DMS53 (cell line): ENCODE data around the gene TMEM178B.
A peak's percentile ranks its signal among the peaks of the same experiment; 100 is the strongest.
"Not testable (repeated sequence)": the region's sequence is repeated elsewhere in the genome, so short reads cannot be mapped to it uniquely, and the experiment has no call there.

Experiments
- DNase-seq: peaks from one replicate; lab custom pipeline; 2025; lab: John Stamatoyannopoulos, UW

The TMEM178B gene

GRCh38 chr7:141184532-141185190 is 110.8 kb downstream of the TMEM178B start:
- no peak for DNase-seq

- DNase-seq: no peak
These were observed 111.6 kb downstream of the TMEM178B start for GRCh38 chr7:141185369-141185967.

GRCh38 chr7:141189231-141189630 is 115.4 kb downstream of the TMEM178B start:
- no peak for DNase-seq

GRCh38 chr7:141190495-141190894 is 116.6 kb downstream of the TMEM178B start:
- DNase-seq: no peak

- DNase-seq: no peak
These were observed 117.4 kb downstream of the TMEM178B start for GRCh38 chr7:141191277-141191676.

- no peak for DNase-seq
These were observed 119.2 kb downstream of the TMEM178B start for GRCh38 chr7:141193066-141193465.

GRCh38 chr7:141195722-141196121 is 121.9 kb downstream of the TMEM178B start:
- DNase-seq: not testable (repeated sequence)

GRCh38 chr7:141198194-141198958 is 124.5 kb downstream of the TMEM178B start:
- no peak for DNase-seq

GRCh38 chr7:141200191-141201108 is 126.6 kb downstream of the TMEM178B start:
- no peak for DNase-seq

- no peak for DNase-seq
These were observed 127.5 kb downstream of the TMEM178B start for GRCh38 chr7:141201145-141201885.

- no peak for DNase-seq
These were observed 128.7 kb downstream of the TMEM178B start for GRCh38 chr7:141202535-141202934.

GRCh38 chr7:141203177-141203576 is 129.3 kb downstream of the TMEM178B start:
- no peak for DNase-seq

- no peak for DNase-seq
These were observed 129.7 kb downstream of the TMEM178B start for GRCh38 chr7:141203586-141203985.

GRCh38 chr7:141207661-141208060 is 133.8 kb downstream of the TMEM178B start:
- no peak for DNase-seq

- DNase-seq: peak; percentile 49
These were observed 134.7 kb downstream of the TMEM178B start for GRCh38 chr7:141208539-141208938.

GRCh38 chr7:141209454-141209853 is 135.6 kb downstream of the TMEM178B start:
- no peak for DNase-seq

GRCh38 chr7:141210862-141211261 is 137.0 kb downstream of the TMEM178B start:
- no peak for DNase-seq

- DNase-seq: no peak
These were observed 139.4 kb downstream of the TMEM178B start for GRCh38 chr7:141213226-141213625.

GRCh38 chr7:141217938-141218337 is 144.1 kb downstream of the TMEM178B start:
- DNase-seq: no peak

- DNase-seq: no peak
These were observed 145.1 kb downstream of the TMEM178B start for GRCh38 chr7:141218941-141219340.

- peak; percentile 76 for DNase-seq
These were observed 146.5 kb downstream of the TMEM178B start for GRCh38 chr7:141220263-141220880.
